GM13976 (cell line): ENCODE results near the gene GMIP.

Experiments
- DNase-seq: peaks from one replicate; pipeline ENCODE4 v3.0.0; 2012; ENCODE audit warnings: low spot score
- CTCF ChIP-seq: IDR thresholded peaks from 2 replicates; pipeline ENCODE4 v1.5.1; 2012; ENCODE audit warnings: borderline replicate concordance, mild to moderate bottlenecking; ENCODE audit not compliant: insufficient read depth; ENCODE audit errors: extremely low read depth, missing control alignments, control extremely low read depth
- in situ Hi-C: fragments of 300-500 bp; cut with MboI; formaldehyde crosslinking; loops from one replicate; pipeline ENCODE4 v1.12.0; 2022; ENCODE audit warnings: low sequenced_read_pairs, mixed read lengths, inconsistent platforms; ENCODE audit not compliant: unreplicated experiment

The GMIP gene

DNA sequence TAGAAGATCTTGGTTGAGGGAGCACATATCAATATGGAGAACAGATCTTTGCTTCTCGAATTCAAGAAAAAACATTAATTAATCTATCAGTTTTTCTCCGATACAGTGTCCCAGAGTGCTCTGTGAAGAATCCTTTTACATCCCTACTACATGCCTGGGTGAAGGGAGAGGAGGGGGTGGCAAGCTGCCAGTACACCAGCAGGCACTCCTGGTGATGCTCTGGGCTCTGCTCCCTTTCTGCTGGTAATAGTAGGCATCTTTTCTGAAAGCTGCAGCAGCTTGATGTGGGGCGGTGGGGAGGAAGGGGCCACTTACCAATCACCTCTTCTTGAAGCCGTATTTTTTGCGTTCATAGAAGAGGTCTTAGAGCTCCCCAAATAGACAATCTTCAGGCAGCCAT, 55.7 kb downstream of the GMIP start:
- no peak for DNase-seq
- in situ Hi-C loops, result no loop called here
- no peak for TF ChIP-seq CTCF

- in situ Hi-C loops, result no loop called here
- TF ChIP-seq CTCF, result no peak
- DNase-seq, result no peak
Measured at GRCh38 chr19:19584356-19584755, 59.1 kb downstream of the GMIP start.

- no peak for TF ChIP-seq CTCF
- no peak for DNase-seq
- in situ Hi-C loops, result no loop called here
Measured at GRCh38 chr19:19582471-19582870, 61.0 kb downstream of the GMIP start.

DNA sequence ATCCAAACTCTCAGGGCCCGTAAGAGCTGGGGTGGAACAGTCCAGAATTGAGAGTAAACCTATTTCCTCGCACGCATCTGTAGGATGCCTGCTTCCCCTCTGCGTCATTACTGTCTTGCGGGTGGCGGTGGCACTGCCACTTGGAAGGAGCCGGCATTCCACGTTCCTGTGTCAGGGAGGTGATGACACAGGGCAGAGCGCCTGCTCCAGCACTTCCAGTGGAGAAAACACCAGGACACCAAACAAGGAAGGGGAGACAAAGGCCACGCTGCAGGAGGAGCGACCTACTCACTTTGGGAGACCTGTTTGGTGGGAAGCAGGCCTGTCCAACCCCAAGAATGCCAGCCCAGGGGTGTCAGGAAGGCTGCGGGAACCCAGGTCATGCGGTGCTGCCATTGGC, 62.1 kb downstream of the GMIP start:
- DNase-seq, result no peak
- in situ Hi-C loops, result no loop called here
- no peak for TF ChIP-seq CTCF

- no peak for TF ChIP-seq CTCF
- in situ Hi-C loops, result no loop called here
Measured at GRCh38 chr19:19580418-19580817, 63.0 kb downstream of the GMIP start.

DNA sequence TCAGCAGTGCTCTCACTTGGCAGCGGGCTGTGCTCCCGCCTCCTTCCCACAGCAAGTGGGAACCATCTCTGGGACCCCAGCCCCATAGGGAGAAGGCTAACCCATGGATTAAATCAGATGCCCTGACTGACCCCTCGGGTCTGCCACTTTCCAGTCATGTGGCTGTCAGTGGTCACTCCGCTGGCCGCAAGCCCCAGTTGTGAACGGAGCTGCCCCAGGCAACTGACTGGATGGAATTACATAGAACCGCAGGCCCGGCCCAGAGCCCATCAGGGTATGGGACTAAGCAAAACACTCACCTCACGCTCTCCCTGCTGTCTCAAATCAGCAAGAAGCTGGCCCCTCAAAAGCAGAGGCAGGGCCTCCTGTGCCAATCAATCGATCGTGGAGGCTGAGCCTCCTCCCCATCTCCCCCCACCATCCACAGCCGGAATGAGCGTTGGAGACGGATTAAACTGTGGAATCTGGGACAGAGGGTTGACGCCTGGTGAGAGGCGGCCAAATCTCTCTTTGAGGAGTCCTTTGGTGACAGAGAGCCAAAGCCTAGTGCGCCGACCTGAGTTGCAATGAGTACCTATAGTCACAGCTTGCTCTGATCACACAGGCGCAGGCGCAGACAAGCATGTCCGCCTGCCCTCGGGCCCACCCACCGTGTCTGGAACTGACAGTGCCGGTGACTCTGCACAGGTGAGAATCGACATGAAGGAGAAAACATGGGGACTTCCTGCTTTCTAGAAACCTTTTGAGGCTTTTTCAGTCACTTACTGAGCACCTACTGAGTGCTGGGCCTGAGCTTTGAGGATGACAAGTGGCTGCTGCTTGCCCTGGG, 63.7 kb downstream of the GMIP start:
- no peak for DNase-seq
- no peak for TF ChIP-seq CTCF
- in situ Hi-C loops, result no loop called here

More at GRCh38 chr19:19580418-19580817, 63.0 kb downstream of the GMIP start:
- DNase-seq, result no peak
